HG03469 (cell line): Measurements from ENCODE around the gene HOXA6.

ENCODE experiments used
- ATAC-seq: cut with Tn5 transposase; IDR thresholded peaks from one replicate; pipeline ENCODE4 v1.9.1; 2021; ENCODE audit warnings: mild to moderate bottlenecking, moderate library complexity, moderate number of reproducible peaks; ENCODE audit not compliant: unreplicated experiment

HOXA6 gene

DNA sequence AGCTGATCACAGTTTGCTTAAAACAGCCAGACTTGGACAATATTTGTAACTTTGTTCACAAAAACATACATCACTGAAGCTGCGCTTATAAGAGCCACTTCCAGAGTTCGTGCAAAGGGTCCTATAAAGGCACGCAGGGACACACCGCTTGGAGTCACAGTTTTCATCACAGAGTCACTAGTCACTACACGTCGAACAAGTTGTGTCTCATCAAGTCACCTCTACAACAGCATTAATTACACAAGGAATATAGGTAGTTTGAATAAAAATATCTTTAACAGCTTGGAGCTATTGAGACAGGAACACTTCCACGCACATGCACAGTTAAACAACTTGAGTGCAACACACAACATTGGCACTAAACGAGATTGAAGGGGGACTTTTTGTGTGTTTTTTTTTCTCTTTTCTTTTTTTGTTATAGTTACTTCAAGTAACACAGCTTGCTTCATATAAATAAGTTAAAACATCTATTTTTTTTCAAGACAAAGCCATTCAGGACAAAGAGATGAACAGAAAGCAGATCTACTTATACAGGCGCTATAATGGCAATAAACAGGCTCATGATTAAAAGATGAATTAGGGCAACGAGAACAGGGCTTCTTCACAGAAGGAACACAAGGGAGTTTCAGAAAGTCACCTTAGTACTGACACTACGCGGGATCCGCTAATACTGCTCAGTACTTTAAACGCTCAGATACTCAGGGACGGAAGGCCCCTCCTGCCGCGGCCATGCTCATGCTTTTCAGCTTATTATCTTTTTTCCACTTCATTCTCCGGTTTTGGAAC lies 6.2 kb downstream of the HOXA6 start:
- no peak for ATAC-seq

- no peak for ATAC-seq
Observed at GRCh38 chr7:27140126-27140857, 7.3 kb downstream of the HOXA6 start.

DNA sequence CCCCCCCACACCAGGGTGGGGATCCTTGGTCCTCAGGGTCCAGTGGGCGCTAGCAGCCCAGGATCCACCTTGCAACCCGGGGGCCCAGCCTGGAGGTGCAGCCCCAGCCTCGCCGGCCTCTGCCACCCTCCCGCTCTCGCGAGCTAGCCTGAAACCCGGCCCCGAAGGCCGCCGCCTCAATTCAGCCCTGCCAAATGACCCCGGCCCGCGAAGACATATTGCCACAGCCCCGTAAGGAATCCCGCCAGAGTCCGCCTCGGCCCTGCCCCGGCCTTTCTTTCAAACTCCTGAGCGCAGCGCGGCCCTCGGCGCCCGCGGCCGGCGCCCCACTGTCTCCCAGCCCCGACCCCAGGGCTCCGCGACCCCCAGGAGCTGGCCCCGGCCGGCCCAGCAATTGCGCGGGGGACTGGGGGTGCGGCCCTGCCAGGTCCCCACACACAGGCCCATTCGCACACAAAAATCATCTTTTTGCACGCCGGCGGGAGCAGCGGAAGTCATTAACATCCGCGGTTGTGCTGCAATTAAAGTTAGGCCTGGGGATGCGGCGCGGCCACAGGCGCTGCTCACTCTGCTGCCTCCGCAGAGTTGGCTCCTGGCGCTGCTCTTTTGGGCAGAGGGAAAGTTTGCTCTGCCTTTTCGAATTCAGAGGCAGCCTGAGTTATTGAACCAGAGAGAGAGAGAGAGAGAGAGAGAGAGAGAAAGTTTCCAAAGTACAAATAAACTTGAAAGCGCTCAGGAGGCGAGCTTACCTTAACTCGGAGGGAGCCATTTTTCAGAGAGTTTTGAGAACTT lies 8.0 kb downstream of the HOXA6 start:
- ATAC-seq, result no peak

DNA sequence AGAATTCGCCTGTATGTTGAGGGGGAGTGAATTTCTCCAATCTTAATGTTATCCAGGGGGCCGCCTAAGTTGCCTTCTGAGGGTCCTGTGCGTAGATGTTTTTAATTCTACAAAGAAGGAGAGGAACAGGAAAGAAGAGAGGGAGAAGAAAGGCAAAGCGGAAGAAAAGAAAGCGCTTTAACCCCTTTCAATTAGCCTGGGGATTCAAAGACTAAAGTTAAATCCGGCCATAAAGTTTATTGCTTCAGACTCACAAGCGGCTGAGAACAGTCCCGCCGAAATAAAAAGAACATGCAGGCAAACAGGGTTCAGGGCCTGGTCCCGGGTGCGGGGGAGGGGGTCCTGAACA lies 8.6 kb downstream of the HOXA6 start:
- no peak for ATAC-seq

- ATAC-seq, result no peak
Observed at GRCh38 chr7:27138472-27138871, 9.1 kb downstream of the HOXA6 start.

DNA sequence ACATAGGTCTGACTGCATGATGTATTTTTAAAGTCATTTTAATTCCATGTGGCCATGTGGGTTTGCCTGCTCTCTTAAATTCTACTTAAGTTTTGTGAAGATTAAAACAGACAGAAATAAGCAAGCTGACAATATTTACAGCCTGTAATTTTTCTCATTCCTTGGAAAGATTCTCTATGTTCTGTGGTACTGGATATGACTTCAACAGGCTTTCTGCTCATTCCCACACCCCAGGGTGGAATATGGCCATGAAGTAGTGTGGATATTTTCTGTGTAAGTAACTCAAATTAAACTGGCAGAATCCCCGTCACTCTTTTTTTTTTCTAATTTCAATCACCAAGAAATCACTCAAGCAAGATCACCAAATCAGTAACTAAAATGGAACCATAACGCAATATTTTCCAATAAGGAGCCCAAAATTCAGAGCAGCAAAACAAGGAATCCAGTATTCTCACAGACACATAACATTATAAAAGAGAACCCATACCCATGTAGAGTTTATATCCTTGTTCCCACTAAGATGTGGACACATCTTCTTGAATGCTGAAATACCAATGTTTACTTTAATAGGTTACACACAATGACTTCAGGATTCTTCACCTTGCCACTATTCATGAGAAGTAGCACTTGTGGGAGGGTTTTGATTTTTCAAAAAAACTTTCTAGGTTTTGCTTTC lies 9.8 kb downstream of the HOXA6 start:
- ATAC-seq, result no peak

DNA sequence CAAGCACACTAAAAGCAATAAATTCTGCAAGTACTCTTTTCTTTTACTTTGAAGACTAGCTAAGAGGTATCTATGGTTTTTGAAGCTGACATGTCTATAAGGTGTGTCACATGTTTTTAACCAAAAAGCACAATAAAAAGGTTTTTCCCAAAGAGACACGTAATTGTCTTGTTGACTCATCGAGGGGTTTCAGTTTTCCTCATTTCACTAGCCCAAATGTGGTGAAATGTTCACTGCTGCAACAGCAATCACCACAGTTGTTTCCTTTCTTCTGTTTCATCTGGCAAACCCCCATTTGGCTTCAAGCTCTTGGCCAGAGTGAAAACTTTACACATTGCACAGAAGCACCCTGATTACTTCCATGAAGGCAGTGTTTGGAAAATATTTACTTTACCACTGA lies 13.2 kb downstream of the HOXA6 start:
- ATAC-seq, result no peak

GRCh38 chr7:27133409-27134231 lies 14.0 kb downstream of the HOXA6 start:
- no peak for ATAC-seq

GRCh38 chr7:27132978-27133377 lies 14.6 kb downstream of the HOXA6 start:
- no peak for ATAC-seq

GRCh38 chr7:27132214-27132613 lies 15.4 kb downstream of the HOXA6 start:
- no peak for ATAC-seq

DNA sequence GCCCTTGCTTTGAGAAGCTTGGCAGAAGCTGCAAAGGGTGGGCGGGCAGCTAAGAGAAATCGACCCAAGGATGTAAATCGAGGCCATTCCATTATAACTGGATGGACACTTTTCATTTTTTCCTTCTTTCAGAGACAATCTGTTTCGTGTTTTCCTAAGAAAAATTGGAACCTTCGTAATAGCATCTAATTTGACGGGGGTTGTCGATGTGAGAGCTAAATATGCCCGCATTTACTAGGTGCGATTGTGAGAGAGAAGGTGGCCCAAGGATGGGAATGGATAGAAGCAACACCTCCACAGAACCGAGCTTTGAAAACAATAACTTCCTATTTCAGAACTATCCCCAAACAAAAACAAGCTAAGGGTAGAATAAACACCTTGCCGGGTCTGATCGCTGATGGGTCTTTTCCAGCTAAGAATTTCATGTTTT lies 16.2 kb downstream of the HOXA6 start:
- no peak for ATAC-seq

DNA sequence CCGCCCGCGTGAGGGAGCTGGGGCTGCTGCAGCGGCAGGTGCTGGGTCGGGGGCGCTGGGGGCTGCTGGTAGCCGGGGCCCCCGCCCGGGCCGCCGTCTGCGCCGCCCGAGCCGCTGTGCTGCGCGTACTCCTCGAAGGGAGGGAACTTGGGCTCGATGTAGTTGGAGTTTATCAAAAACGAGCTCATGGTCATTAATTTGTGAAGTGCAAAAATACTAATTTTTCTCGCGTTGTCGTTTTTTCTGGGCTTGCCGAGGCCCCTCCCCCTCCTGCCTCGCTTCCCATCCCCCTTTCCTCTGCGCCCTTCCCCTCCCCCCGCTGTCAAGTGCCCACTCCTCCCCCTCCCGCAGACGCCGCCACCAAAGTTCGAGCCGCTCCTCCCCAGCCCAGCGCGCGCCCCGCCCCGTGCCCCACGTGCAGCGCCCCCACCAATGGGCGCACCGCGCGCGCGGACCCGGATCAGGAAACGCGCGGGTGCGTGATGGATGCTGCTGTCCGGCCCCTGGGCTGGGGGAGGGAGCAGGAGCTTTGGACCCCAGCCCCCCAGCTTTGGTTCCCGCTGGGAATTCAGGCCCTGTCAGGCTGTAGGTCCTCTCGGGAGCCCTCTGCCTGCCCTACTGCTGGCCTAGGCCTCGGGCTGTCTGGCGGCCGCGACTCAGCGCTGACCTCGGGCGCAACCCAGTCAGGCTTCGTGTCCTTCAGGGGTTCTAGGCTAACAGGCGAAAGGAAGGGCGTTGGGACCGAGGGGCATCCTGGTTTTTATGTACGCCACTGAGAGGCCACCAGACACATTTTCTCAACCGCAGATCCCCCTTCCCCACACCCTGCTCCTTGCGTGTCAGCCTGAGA lies 16.8 kb downstream of the HOXA6 start, which contains the start of gene HOXA4:
HOXA4 (minus strand) TSS at position 218 of the 850 bp plus-strand sequence; CDS start at position 194, 24 bp downstream.
- no peak for ATAC-seq

- ATAC-seq, result no peak
Observed at GRCh38 chr7:27129729-27130539, 17.6 kb downstream of the HOXA6 start.

- no peak for ATAC-seq
Observed at GRCh38 chr7:27128776-27129728, 18.5 kb downstream of the HOXA6 start.

DNA sequence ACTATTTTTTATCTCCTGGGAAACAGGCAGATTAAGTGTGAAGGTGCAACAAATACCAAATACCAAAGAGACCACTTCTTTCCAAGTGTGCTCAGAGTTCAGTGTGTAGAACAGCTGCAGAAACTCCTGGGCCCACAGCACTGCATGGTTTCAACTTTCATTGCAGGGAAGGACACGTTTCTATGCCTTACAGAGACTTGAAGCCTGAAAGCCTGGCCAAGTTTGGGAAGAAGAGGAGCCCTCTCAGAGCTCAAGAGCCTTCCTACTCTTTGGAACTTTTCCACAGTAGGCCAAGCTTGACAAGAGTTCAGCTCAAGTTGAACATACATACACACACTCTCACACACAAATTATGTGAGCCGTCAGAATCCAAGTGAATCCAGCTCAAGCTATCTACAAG lies 19.5 kb downstream of the HOXA6 start:
- ATAC-seq, result no peak

GRCh38 chr7:27126596-27127327 lies 20.8 kb downstream of the HOXA6 start:
- ATAC-seq, result no peak
